ENCODE results near the gene CEP41.

Gene CEP41

GRCh38 chr7:130367836-130368746 is 72.7 kb downstream of the CEP41 start:
- WGBS, 2 experiments (ENCODE audit: insufficient coverage in 2 of 2): 93 to 96% methylated on average over 13 to 18 of the region's 19 CpGs
- H3K36me3 ChIP-seq (ENCODE audit: control insufficient read depth, insufficient read depth, low read length): no peaks in the 10 kb centered on the region
- H3K27ac ChIP-seq (ENCODE audit: low read depth, low read length, severe bottlenecking): peak overlapping the region; percentile 81
- no peak overlapping the region for H3K4me3 ChIP-seq (ENCODE audit: extremely low read depth, insufficient read depth, low read length, poor library complexity, severe bottlenecking)
- H3K4me1 ChIP-seq (ENCODE audit: control insufficient read depth, insufficient read depth, low read length, poor library complexity, severe bottlenecking): peaks cover 84% of the 10 kb centered on the region
- H3K9me3 ChIP-seq (ENCODE audit: control insufficient read depth, low read length): no peaks in the 10 kb centered on the region

- no peaks in the 10 kb centered on the region for H3K36me3 ChIP-seq (ENCODE audit: control insufficient read depth, insufficient read depth, low read length)
- no peak overlapping the region for H3K27ac ChIP-seq (ENCODE audit: low read depth, low read length, severe bottlenecking)
- no peak overlapping the region for H3K4me3 ChIP-seq (ENCODE audit: extremely low read depth, insufficient read depth, low read length, poor library complexity, severe bottlenecking)
- 95 to 98% methylated on average over 6 to 7 of the region's 13 CpGs for WGBS, 2 experiments (ENCODE audit: insufficient coverage in 2 of 2)
- H3K4me1 ChIP-seq (ENCODE audit: control insufficient read depth, insufficient read depth, low read length, poor library complexity, severe bottlenecking): peaks cover 76% of the 10 kb centered on the region
- H3K9me3 ChIP-seq (ENCODE audit: control insufficient read depth, low read length): no peaks in the 10 kb centered on the region
Observed at GRCh38 chr7:130367088-130367755, 73.6 kb downstream of the CEP41 start.

GRCh38 chr7:130366564-130366963 is 74.3 kb downstream of the CEP41 start:
- Histone ChIP-seq H3K27ac (ENCODE audit: low read depth, low read length, severe bottlenecking) (peak overlapping the region; percentile 33), H3K9me3 (ENCODE audit: control insufficient read depth, low read length) (no peaks in the 10 kb centered on the region), H3K4me3 (ENCODE audit: extremely low read depth, insufficient read depth, low read length, poor library complexity, severe bottlenecking) (no peak overlapping the region)

GRCh38 chr7:130365511-130366441 is 75.0 kb downstream of the CEP41 start:
- H3K27ac ChIP-seq (ENCODE audit: low read depth, low read length, severe bottlenecking): peak overlapping the region; percentile 33
- H3K4me3 ChIP-seq (ENCODE audit: extremely low read depth, insufficient read depth, low read length, poor library complexity, severe bottlenecking): no peak overlapping the region
- 86 to 89% methylated on average over 12 to 14 of the region's 15 CpGs for WGBS, 2 experiments (ENCODE audit: insufficient coverage in 2 of 2)
- peaks cover 2% of the 10 kb centered on the region for H3K9me3 ChIP-seq (ENCODE audit: control insufficient read depth, low read length)
- H3K4me1 ChIP-seq (ENCODE audit: control insufficient read depth, insufficient read depth, low read length, poor library complexity, severe bottlenecking): peaks cover 65% of the 10 kb centered on the region
- H3K36me3 ChIP-seq (ENCODE audit: control insufficient read depth, insufficient read depth, low read length): no peaks in the 10 kb centered on the region

More at GRCh38 chr7:130366564-130366963, 74.3 kb downstream of the CEP41 start:
- 88 to 96% methylated on average over 5 to 6 of the region's 6 CpGs for WGBS, 2 experiments (ENCODE audit: insufficient coverage in 2 of 2)
- H3K4me1 ChIP-seq (ENCODE audit: control insufficient read depth, insufficient read depth, low read length, poor library complexity, severe bottlenecking): peaks cover 69% of the 10 kb centered on the region
- no peaks in the 10 kb centered on the region for H3K36me3 ChIP-seq (ENCODE audit: control insufficient read depth, insufficient read depth, low read length)

GRCh38 chr7:130365088-130365487 is 75.7 kb downstream of the CEP41 start:
- H3K4me3 ChIP-seq (ENCODE audit: extremely low read depth, insufficient read depth, low read length, poor library complexity, severe bottlenecking): no peak overlapping the region
- no peaks in the 10 kb centered on the region for H3K36me3 ChIP-seq (ENCODE audit: control insufficient read depth, insufficient read depth, low read length)
- peak overlapping the region; percentile 33 for H3K27ac ChIP-seq (ENCODE audit: low read depth, low read length, severe bottlenecking)
- peaks cover 58% of the 10 kb centered on the region for H3K4me1 ChIP-seq (ENCODE audit: control insufficient read depth, insufficient read depth, low read length, poor library complexity, severe bottlenecking)
- WGBS, 2 experiments (ENCODE audit: insufficient coverage in 2 of 2): 88 to 100% methylated on average over 1 to 2 of the region's 2 CpGs
- peaks cover 9% of the 10 kb centered on the region for H3K9me3 ChIP-seq (ENCODE audit: control insufficient read depth, low read length)

GRCh38 chr7:130364451-130364850 is 76.4 kb downstream of the CEP41 start:
- no peaks in the 10 kb centered on the region for H3K36me3 ChIP-seq (ENCODE audit: control insufficient read depth, insufficient read depth, low read length)
- no peak overlapping the region for H3K27ac ChIP-seq (ENCODE audit: low read depth, low read length, severe bottlenecking)
- peaks cover 16% of the 10 kb centered on the region for H3K9me3 ChIP-seq (ENCODE audit: control insufficient read depth, low read length)
- H3K4me1 ChIP-seq (ENCODE audit: control insufficient read depth, insufficient read depth, low read length, poor library complexity, severe bottlenecking): peaks cover 52% of the 10 kb centered on the region
- no peak overlapping the region for H3K4me3 ChIP-seq (ENCODE audit: extremely low read depth, insufficient read depth, low read length, poor library complexity, severe bottlenecking)
- 86 to 97% methylated on average over 3 to 4 of the region's 4 CpGs for WGBS, 2 experiments (ENCODE audit: insufficient coverage in 2 of 2)

- peak overlapping the region; percentile 43 for H3K27ac ChIP-seq (ENCODE audit: low read depth, low read length, severe bottlenecking)
- WGBS, 2 experiments (ENCODE audit: insufficient coverage in 2 of 2): 94 to 98% methylated on average over 8 of the region's 8 CpGs
- peaks cover 46% of the 10 kb centered on the region for H3K4me1 ChIP-seq (ENCODE audit: control insufficient read depth, insufficient read depth, low read length, poor library complexity, severe bottlenecking)
- H3K36me3 ChIP-seq (ENCODE audit: control insufficient read depth, insufficient read depth, low read length): no peaks in the 10 kb centered on the region
- no peak overlapping the region for H3K4me3 ChIP-seq (ENCODE audit: extremely low read depth, insufficient read depth, low read length, poor library complexity, severe bottlenecking)
- H3K9me3 ChIP-seq (ENCODE audit: control insufficient read depth, low read length): peaks cover 28% of the 10 kb centered on the region
Observed at GRCh38 chr7:130363026-130363847, 77.6 kb downstream of the CEP41 start.

GRCh38 chr7:130362251-130362816 is 78.5 kb downstream of the CEP41 start:
- no peaks in the 10 kb centered on the region for H3K36me3 ChIP-seq (ENCODE audit: control insufficient read depth, insufficient read depth, low read length)
- H3K4me1 ChIP-seq (ENCODE audit: control insufficient read depth, insufficient read depth, low read length, poor library complexity, severe bottlenecking): peaks cover 41% of the 10 kb centered on the region
- no peak overlapping the region for H3K4me3 ChIP-seq (ENCODE audit: extremely low read depth, insufficient read depth, low read length, poor library complexity, severe bottlenecking)
- no peak overlapping the region for H3K27ac ChIP-seq (ENCODE audit: low read depth, low read length, severe bottlenecking)
- WGBS, 2 experiments (ENCODE audit: insufficient coverage in 2 of 2): 94 to 95% methylated on average over 10 of the region's 10 CpGs
- H3K9me3 ChIP-seq (ENCODE audit: control insufficient read depth, low read length): peaks cover 28% of the 10 kb centered on the region

- Histone ChIP-seq H3K36me3 (ENCODE audit: control insufficient read depth, insufficient read depth, low read length) (no peaks in the 10 kb centered on the region), H3K4me1 (ENCODE audit: control insufficient read depth, insufficient read depth, low read length, poor library complexity, severe bottlenecking) (peaks cover 41% of the 10 kb centered on the region), H3K4me3 (ENCODE audit: extremely low read depth, insufficient read depth, low read length, poor library complexity, severe bottlenecking) (no peak overlapping the region), H3K9me3 (ENCODE audit: control insufficient read depth, low read length) (peaks cover 28% of the 10 kb centered on the region), H3K27ac (ENCODE audit: low read depth, low read length, severe bottlenecking) (no peak overlapping the region)
- WGBS, 2 experiments (ENCODE audit: insufficient coverage in 2 of 2): 89 to 96% methylated on average over 6 to 7 of the region's 7 CpGs
Observed at GRCh38 chr7:130361681-130362080, 79.1 kb downstream of the CEP41 start.

All from mesodermal cell (in vitro differentiated cells).